LNCAP (cell line): ENCODE measurements around the gene GOT1.

Source experiments
- CTCF ChIP-seq: fragments of 450-650 bp; IDR thresholded peaks from 2 replicates; pipeline ENCODE4 v1.5.1; 2017; ENCODE audit warnings: mild to moderate bottlenecking

GOT1 gene

DNA sequence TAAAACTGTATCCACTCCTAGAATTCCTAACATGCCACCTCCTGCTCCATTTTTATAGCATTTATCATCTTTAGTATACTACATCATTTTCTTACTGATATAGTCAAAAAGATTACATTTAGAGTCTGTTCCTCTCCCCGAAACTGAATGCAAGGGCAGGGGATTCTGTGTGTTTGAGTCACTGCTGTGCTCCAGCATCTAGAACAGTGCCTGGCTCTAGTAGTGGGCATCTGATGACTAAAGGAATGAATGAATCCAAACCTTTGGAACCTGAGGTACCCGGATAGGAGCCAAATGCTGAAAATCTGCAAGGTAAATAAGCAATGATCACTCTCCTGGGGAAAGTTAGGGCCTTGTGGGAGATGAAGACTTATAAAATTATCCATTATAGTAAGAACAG, 18.9 kb downstream of the GOT1 start:
- TF ChIP-seq CTCF: no peak

DNA sequence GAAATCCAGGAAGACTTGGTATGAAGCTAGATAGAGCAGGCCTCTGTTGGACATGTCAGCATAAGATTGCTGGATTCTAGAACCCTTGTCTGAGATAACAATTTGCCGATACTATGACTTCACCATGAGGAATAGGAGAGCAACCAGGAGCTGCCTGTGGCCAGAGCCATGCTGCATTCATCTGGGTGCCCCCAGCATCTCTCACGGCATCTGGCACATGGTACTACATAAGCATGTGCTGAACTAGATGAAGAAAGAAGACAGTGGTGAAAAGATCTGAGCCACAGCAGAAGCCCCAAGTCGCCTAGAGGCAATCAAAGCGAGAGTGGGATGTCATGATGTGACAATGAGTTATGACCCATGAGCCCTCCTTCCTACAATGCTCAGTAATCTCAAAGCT, 19.5 kb downstream of the GOT1 start:
- no peak for TF ChIP-seq CTCF

DNA sequence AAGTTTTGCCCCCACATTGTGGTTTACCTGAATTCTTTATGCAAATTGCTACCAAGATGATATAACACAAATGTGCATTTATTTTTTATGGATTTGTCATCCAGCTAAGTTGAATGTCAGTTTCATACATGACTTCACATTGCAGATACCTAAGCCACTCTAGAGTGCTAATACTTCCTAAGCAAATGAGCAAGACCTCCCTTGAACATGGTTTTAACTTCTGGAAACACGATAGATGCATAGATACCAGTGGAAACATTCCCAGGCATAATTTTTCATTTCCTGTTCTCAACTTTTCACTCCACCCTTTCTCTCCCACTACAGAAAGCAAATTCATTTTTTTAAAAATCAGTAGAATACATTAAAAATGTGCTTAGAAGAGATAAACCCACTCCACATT, 20.3 kb downstream of the GOT1 start:
- no peak for TF ChIP-seq CTCF

GRCh38 chr10:99406149-99406548, 24.3 kb downstream of the GOT1 start:
- TF ChIP-seq CTCF: no peak

DNA sequence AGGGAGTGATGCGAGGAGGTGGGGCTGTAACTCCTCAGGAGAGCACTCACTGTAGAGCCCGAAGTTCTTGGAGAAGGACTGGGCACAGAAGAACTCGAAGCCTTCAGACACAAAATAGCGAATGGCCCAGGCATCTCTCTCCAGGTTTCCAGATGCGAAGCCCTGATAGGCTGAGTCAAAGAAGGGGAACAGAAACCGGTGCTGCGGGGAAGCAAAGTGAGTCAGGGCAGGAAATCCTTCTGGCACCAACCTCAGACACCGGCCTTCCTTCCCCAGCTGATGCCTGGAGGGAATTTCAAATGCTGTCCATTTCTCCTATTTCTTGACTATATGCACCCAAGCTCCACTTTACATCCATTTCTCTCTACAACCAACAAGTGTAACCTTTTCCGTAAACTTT, 26.8 kb downstream of the GOT1 start:
- no peak for TF ChIP-seq CTCF

DNA sequence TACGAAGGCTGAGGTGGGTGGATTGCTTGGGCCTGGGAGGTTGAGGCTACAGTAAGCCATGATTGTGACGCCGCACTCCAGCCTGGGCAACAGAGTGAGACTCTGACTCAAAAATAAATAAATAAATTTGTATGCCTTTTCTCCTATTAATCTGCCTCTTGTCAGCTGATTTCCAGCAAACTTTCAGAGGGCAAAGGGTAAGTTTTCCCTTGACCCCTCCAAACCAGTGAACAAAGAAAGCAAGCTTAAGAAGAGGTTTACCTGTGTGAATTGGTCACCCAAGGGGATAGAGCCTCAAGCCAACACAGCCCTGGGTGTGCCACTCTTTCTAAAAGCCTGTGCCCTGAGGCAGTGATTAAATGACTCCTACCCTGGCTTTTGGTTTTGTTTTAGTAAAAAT, 30.8 kb downstream of the GOT1 start:
- TF ChIP-seq CTCF: no peak

- TF ChIP-seq CTCF: no peak
These were observed 34.0 kb downstream of the GOT1 start for GRCh38 chr10:99396471-99396870.

DNA sequence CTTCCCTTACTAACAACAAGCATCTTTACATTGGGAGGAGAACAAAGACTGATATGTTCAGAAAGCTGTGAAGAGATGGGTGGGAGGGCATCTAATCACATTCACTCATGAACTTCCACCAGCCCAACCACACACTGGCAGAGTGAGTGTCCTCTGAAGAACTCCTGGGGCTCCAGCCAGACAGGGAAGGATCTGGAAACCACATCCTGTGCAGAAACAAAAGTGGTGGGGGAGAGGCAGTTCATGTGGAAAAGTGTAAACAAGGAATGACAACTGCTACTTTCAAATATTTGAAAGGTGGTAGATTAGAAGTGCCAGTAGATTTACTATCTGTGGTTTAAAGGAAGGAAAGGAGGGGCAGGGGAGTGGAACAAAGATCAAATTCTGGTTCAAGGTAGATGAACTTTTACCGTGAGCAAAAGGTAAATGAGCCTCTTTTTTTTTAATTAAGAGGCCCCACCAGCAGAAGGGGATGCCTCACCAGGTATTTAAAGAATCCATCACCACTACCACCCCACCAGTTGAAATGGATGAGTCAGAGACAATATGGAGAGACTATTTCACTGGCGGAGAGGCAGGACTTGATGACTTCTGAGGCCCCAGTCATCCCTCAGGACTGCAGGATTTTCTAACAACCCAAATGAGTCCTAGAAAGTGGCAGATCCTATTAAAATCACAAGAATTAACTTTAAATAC, 34.5 kb downstream of the GOT1 start:
- TF ChIP-seq CTCF: no peak
